Cardiac septum (tissue), 1 donor: Measurements from ENCODE around the gene RABGAP1L. TPM values are rescaled to one million over a fixed set of nuclear protein-coding genes. Genes with fewer than 3 reads are reported as not detected.

ENCODE experiments used
- DNase-seq: peaks from one replicate; pipeline ENCODE4 v3.0.0-alpha.2; 2020; ENCODE audit warnings: low spot score
- intact Hi-C: fragments of 100-400 bp; cut with DNase I; formaldehyde crosslinking; loops from one replicate; pipeline ENCODE4 v1.14.0; 2022
- total RNA-seq: library from RNA; stranded (reverse); fragmentation: NEBNext Ultra II Directional; extraction: Animal tissue kit (Norgen Biotek cat#: 25700); gene quantifications from one replicate; pipeline ENCODE4 v1.2.1, GENCODE V29; 2021
- donor health status: DM: no; HTN: no; CAD: no.

Gene RABGAP1L
- total RNA-seq, 1 donor from 2014 or later: 109 TPM

DNA sequence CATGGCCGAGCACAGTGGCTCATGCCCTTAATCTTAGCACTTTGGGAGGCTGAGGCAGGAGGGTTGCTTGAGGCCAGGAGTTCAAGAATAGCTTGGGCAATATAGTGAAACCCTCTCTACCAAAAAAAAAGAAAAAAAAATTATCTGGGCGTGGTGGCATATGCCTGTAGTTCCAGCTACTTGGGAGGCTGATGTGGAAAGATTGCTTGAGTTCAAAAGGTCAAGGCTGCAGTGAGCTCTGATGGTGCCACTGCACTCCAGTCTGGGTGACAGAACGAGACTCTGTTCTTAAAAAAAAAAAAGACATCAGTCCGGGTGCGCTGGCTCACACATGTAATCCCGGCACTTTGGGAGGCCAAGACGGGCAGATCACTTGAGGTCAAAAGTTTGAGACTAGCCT lies 589.3 kb downstream of the RABGAP1L start:
- DNase-seq: no peak
- intact Hi-C loops: no loop called here

DNA sequence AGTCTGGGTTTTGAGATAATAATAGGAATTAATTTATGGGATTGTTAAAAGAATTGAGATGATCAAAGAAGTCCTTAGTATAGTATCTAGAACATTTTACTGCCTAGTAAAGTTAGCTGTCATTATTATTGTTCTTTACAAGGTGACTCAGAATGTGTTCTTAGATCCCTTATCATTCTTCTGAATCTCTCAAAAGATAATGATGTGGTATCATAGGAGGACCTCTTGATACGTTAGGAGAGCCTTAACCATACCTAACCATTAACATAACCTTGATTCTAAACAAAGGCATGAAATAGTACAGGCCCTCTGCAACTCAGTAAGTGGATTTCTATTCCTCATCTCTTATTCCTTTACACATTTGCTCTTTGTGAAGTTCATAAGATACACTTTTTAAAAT lies 593.8 kb downstream of the RABGAP1L start:
- intact Hi-C loops: no loop called here
- no peak for DNase-seq

DNA sequence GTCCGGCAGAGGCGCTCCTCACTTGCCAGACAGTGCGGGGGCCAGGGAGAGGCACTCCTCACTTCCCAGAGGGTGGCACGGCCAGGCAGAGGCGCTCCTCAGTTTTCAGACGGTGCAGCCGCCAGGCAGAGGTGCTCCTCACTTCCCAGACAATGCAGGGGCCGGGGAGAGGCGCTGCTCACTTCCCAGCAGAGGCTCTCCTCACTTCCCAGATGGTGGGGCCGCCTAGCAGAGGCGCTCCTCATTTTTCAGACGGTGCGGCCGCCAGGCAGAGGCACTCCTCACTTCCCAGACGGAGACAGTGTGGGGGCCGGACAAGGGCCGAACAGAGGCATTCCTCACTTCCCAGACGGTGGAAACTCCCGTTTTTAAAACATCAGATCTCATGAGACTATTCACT lies 602.0 kb downstream of the RABGAP1L start:
- DNase-seq: no peak
- intact Hi-C loops: no loop called here

DNA sequence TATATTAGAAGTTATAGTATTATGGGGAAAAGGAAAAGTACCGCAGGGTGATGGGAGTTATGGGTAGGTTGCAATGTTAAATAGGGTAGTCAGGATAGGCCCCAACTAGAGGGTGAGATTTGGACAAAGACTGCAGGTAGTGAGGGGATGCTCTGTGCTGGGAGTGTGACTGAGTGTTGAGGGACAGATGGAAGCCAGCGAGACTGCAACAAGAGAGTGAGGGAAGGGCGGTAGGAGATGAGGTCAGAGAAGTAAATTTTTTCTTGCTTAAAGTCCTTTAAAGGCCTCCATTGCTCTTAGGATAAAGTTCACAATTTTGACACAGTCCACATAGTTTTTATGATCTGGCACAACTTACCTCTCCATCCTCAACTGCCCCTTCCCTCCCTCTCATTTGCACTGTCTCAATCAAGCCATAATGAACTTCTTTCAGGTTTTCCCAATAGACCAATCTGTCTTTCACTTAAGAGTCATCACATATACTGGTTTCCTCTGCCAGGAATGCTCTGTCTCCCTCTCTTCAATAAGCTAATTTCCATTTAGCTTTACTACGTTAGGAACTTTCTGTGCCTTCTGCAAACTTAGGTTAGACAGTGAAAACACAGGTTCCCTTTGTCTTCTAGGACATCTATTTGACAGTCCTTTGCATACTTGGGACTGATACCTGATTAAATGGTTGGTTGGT lies 602.7 kb downstream of the RABGAP1L start:
- no peak for DNase-seq
- intact Hi-C loops: no loop called here

DNA sequence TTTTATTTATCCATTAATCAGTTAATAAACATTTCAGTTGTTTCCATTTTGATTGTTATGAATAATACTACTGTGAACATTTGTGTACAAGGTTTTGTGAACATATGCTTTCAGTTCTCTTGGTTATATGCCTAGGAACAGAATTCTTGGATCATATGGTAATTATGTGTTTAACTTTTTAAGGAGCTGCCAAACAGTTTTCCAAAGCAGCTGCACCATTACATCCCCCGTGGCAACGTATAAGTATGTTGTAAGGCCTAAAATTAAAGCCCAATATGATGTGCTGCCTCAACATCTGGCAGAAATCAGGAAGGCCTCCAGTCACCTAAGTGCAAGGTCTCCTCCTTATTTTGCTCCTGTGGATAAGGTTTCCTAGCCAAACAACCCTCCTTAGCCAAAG lies 604.9 kb downstream of the RABGAP1L start:
- DNase-seq: no peak
- intact Hi-C loops: no loop called here

DNA sequence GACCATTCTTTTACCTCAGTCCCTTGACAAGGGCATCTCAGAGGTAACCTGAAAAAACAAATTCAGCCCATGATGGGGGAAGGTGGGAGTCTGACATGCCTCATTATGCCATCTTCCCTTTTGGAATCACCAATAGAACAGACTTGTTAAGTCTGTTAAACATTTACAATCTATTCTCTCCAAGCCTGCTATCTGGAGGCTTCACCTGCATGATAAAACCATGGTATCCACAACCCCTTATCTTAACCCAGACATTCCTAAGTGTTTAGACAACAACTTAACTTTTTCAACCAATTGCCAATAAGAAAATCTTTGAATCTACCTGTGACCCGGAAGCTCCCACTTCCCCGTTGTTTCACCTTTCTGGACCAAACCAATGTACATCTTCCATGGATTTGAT lies 607.4 kb downstream of the RABGAP1L start:
- intact Hi-C loops: no loop called here
- DNase-seq: no peak

GRCh38 chr1:174768516-174768915 lies 609.2 kb downstream of the RABGAP1L start:
- no peak for DNase-seq
- intact Hi-C loops: no loop called here

- no peak for DNase-seq
- intact Hi-C loops: no loop called here
Observed at GRCh38 chr1:174768949-174769348, 609.6 kb downstream of the RABGAP1L start.

DNA sequence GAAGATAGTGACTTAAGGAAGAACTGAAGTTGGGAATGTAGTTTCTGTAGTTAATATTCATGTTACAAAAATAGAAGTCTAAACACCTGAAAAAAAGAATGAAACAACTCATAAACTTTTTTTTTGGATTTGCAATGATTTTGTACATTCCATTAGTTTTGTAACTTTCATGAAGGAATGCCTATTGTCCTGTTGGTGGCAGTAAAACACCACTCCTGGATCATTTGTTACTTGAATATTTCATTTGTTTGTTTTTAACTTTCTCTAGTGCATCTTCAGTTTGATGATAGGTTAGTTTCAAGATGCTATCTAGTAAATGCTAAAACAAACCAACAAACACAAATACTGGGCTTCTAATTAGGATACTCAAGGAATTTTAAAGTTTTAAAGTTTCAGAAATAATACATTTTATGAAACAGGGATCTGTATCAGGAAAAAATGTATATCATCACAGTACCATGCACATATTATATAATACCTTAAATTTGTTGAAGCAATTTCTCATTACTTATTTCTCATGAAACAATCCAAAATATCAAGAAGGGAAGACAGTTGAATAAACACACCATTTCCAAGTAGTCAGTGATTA lies 610.7 kb downstream of the RABGAP1L start:
- intact Hi-C loops: loop anchor here (1.0 kb wide), 1 partner anchor 215 kb away; no protein-coding TSS in a partner anchor
- no peak for DNase-seq

DNA sequence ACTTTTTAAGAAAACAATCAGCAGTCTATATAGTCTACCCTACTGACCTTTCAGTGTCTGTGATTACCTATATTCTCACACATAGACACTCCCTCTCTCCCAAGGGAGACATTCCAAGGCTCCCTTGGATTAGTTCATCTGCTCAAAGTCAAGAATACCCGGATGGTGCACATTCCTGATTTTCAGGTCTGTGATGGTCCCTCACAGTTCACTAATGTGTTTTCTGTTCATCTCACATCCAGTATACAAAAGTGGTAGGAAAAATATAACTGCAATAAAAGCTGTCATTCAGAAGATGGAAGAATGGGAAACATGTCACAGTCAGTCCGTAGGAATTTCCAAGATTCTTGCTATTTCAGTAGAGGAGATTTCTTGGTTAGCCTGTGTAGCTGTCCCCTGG lies 616.3 kb downstream of the RABGAP1L start:
- intact Hi-C loops: no loop called here
- no peak for DNase-seq

DNA sequence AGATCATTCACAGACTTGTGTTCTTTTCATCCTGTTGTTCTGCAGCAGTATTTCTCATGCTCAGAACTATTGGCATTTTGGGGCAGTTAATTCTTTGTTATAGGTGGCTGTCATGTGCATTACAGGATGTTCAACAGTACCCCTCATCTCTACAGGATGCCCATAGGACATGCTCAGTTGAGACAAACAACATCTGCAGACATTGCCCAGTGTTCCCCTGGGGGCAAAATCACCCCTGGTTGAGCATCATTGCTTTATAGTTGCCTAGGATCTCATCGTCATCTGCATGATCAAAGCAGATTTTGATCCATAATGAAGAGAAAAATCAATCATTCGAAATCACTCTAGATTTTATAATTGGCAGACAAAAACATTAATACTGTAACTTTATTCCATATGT lies 617.9 kb downstream of the RABGAP1L start:
- no peak for DNase-seq
- intact Hi-C loops: no loop called here

GRCh38 chr1:174785510-174785909 lies 626.2 kb downstream of the RABGAP1L start:
- no peak for DNase-seq
- intact Hi-C loops: no loop called here

DNA sequence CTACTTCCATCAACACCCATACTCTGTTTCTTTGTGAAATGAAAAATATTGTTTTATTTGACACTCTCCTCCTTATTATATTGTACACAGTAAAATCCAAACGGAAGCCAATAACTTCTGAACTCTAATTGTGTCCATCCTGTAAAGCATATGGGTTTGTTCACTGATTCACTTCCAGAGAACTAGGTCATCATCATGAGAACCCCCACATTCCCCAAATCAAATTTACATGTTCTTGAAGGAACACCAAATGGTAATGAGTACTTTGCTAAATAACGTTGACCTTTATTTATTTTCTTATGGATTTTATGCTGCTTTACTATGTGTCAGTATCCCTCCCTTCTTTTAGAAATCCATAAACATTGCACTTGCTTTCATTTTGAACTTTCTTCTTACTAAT lies 627.0 kb downstream of the RABGAP1L start:
- intact Hi-C loops: no loop called here

DNA sequence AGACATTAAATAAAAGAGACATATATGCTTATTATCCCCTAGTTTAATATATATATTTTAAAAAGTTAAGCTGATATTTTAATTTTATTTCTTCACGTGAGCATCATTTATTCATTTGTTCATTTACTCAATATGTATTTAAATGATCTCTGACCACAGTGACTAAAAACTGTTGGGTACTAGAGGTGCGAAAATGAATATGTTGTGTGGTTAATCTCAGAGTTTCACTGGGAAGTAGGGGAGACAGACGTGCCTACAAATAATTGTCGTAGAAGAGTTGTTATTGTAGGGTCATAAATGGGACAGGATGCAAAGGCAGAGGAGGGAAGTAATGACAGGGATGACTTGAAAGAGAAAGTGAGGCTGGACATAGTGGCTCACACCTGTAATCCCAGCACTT lies 627.4 kb downstream of the RABGAP1L start:
- no peak for DNase-seq
- intact Hi-C loops: no loop called here

More for the DNA sequence above, 627.0 kb downstream of the RABGAP1L start:
- no peak for DNase-seq

GRCh38 chr1:174788981-174789380 lies 629.7 kb downstream of the RABGAP1L start:
- no peak for DNase-seq
- intact Hi-C loops: no loop called here

DNA sequence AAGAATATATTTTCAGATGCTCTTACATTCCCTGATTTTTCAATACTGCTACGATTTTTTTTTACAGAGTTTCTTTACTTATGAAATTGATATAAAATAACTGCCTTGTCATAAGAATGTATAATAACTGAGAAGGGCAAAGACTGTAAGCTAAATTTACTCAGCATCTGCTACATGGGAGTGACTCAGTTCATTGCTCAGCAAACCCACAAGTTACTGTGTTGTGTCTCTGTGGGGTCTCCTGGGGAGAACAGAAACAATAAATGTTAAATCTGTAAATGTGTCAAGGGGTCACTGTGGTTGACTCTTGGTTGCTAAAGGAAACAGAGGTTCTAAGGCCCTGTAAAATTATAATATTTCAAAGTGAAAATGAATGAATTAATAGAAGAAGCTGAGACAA lies 630.1 kb downstream of the RABGAP1L start:
- no peak for DNase-seq
- intact Hi-C loops: no loop called here

DNA sequence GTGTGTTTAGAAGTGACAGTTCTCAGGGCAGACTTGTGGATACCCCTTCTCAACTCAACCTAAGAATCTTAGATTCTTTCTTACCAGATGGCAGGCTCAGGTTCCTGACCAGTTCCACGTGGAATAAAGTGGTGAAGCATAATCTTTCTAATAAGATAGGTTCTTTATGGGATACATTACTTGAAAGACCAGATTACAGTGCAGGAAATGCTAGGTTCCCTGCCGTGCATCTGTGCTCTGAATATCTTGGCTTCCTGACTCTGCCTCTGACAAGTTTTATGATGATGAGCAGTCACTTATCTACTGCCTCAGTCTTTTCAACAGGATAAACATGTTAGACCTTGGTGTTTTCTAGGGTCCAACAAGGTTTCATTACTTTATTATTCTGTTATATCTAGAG lies 632.5 kb downstream of the RABGAP1L start:
- intact Hi-C loops: no loop called here
- DNase-seq: no peak

GRCh38 chr1:174794861-174795260 lies 635.5 kb downstream of the RABGAP1L start:
- no peak for DNase-seq
- intact Hi-C loops: no loop called here

- intact Hi-C loops: no loop called here
Observed at GRCh38 chr1:174795806-174796205, 636.5 kb downstream of the RABGAP1L start.

DNA sequence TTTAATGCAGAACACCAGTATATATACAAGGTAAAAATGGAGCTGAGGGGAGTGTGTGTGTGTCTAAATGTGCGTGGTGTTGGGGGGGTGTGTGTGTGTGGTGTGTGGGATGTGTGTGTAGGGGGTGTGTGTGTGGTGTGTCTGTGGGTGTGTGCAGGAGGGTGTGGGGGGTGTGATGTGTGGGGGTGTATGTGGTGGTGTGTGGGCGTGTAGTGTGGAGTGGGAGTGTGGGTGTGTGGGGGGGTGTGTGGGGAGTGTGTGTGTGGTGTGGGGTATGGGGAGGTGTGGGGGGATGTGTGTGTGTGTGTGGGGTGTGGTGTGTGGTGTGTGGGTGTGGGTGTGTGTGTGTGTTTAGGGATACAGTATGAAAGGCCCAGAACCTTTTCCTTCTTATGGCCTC lies 638.1 kb downstream of the RABGAP1L start:
- no peak for DNase-seq
- intact Hi-C loops: no loop called here

More at GRCh38 chr1:174795806-174796205, 636.5 kb downstream of the RABGAP1L start:
- DNase-seq: no peak

DNA sequence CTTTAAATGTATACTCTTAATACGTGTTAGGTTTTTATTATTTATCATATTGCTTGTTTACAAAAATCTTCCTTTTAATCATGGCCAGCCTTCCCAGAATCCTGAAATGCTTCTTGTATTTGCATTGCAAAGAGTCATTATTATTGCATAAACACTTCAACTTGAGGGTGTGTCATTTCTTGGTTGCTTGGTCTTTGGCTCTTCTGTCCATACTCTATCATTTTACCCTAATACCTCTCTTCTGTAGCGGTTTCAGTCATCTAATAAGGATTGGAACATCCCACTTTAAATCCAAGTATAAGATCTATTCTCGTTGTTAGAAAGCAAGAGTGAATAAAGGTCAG lies 639.8 kb downstream of the RABGAP1L start:
- intact Hi-C loops: no loop called here
- DNase-seq: no peak
